PC-3 (cell line): ENCODE results near the gene SMARCA4.

ENCODE experiments used
- EZH2phosphoT487 ChIP-seq: fragments of 300-600 bp; sonication (generic); IDR thresholded peaks from 2 replicates; pipeline ENCODE4 v1.6.1; 2018; ENCODE audit warnings: mild to moderate bottlenecking, antibody characterized with exemption, low read length, borderline replicate concordance
- TF ChIP-seq, protein P1 (sequence below): fragments of 300-600 bp; sonication (generic); conservative IDR thresholded peaks from 2 replicates; pipeline ENCODE4 v1.5.1; 2017; ENCODE audit warnings: antibody characterized with exemption, low read depth, mild to moderate bottlenecking, low read length

DNA sequence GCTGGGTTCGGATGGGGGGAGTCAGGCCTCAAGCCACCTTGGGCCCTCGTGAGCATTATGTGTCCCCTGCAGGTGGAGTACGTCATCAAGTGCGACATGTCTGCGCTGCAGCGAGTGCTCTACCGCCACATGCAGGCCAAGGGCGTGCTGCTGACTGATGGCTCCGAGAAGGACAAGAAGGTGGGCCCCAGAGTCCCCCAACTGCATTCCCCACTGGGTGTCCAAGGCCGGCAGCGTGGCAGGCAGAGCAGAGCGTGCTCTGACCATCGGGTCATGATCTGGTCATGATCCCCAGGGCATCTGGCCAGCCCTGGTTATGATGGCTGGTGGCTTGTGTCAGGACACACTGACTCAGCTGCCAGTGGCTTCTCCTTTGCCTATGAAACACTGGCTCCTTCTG, 63.4 kb downstream of the SMARCA4 start:
- TF ChIP-seq, protein P1, sequence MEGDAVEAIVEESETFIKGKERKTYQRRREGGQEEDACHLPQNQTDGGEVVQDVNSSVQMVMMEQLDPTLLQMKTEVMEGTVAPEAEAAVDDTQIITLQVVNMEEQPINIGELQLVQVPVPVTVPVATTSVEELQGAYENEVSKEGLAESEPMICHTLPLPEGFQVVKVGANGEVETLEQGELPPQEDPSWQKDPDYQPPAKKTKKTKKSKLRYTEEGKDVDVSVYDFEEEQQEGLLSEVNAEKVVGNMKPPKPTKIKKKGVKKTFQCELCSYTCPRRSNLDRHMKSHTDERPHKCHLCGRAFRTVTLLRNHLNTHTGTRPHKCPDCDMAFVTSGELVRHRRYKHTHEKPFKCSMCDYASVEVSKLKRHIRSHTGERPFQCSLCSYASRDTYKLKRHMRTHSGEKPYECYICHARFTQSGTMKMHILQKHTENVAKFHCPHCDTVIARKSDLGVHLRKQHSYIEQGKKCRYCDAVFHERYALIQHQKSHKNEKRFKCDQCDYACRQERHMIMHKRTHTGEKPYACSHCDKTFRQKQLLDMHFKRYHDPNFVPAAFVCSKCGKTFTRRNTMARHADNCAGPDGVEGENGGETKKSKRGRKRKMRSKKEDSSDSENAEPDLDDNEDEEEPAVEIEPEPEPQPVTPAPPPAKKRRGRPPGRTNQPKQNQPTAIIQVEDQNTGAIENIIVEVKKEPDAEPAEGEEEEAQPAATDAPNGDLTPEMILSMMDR = no peak
- no peak for TF ChIP-seq EZH2phosphoT487
